GM13977 (cell line): ENCODE measurements around the gene ANKRD23.

Source experiments
- DNase-seq: peaks from one replicate; pipeline ENCODE4 v3.0.0; 2012; ENCODE audit warnings: low spot score
- in situ Hi-C: fragments of 300-500 bp; cut with MboI; formaldehyde crosslinking; loops from one replicate; pipeline ENCODE4 v1.12.0; 2022; ENCODE audit warnings: low sequenced_read_pairs, low pct_unique_long_range_greater_than_20kb, mixed read lengths, inconsistent platforms; ENCODE audit not compliant: unreplicated experiment
- TF ChIP-seq, protein P1 (sequence below): IDR thresholded peaks from 2 replicates; pipeline ENCODE4 v1.5.1; 2012; ENCODE audit warnings: mild to moderate bottlenecking, control low read depth; ENCODE audit not compliant: insufficient read depth; ENCODE audit errors: extremely low read depth, missing control alignments

The ANKRD23 gene

DNA sequence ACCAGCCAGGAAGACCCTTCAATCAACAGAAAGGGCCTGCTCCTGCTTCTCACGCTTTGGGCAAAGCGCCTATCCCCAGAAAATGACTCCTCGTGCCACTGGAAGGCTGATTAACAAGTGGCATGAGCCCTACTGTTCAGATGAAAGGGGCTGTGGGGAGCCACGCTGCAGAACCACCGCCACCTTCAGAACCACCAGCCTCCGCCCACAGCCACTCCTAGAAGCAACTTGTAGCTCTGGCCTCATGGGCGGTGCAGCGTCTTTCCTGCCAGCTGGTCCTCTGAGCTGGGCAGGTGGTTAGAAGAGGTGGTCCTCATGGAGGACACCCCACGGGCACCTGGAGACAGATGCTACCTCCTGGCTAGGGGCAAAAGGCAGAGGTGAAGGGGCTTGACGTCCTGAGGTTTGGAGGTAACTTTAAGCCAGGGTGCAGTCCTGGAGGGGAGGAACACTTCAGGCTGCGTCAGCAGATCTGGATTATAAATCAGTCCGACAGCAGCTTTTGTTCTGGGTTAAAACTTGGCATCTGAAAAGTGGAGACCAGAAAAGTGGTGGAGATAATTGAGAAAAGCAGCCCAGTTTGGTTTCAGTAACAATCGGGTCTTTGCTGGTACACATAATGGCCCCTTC is 26.9 kb upstream of the ANKRD23 start:
- no peak for DNase-seq
- in situ Hi-C loops = no loop called here

DNA sequence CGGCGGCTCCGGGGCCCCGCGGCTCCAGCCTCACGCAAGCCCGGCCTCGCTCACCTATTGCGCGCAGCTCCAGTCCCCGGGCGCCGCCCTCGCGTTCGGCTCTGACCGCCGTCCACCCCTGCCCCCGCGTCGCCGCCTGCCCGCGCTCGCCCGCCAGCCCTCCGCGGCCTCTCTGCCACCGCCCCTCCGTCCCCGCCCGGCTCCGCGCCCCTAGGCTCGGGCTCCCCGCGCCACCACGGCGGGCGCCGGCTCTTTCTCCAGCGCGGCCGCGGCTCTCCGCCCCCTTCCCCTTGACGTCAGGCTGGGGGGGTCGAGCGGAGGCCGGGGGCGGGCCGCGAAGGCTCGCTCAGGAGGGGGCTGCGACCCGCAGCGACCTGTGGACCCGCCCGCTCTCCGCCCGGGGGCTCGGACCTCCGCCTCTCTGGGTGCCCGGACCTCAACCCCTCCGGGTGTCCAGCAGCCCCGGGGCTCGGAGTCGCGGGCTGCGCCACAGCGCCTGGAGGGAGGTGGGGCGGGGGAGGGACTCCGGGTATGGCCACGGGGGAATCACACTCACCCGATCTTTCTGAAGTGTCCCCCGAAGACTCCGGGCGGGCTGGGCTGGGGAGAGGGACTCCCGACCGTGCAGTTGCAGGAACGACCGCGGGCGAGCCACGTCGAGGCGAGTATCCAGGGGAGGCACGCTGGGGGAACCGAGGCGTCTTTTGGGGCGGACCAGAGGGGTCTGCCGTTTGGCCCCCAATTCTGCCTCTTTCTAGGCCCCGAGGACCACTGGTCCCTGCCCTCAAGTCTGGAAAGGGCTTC is 26.2 kb upstream of the ANKRD23 start, which contains the start of gene SEMA4C:
Gene SEMA4C (minus strand): TSS at position 259 of the 804 bp plus-strand sequence. CDS start 2,194 bp downstream, outside the sequence.
- TF ChIP-seq, protein P1, sequence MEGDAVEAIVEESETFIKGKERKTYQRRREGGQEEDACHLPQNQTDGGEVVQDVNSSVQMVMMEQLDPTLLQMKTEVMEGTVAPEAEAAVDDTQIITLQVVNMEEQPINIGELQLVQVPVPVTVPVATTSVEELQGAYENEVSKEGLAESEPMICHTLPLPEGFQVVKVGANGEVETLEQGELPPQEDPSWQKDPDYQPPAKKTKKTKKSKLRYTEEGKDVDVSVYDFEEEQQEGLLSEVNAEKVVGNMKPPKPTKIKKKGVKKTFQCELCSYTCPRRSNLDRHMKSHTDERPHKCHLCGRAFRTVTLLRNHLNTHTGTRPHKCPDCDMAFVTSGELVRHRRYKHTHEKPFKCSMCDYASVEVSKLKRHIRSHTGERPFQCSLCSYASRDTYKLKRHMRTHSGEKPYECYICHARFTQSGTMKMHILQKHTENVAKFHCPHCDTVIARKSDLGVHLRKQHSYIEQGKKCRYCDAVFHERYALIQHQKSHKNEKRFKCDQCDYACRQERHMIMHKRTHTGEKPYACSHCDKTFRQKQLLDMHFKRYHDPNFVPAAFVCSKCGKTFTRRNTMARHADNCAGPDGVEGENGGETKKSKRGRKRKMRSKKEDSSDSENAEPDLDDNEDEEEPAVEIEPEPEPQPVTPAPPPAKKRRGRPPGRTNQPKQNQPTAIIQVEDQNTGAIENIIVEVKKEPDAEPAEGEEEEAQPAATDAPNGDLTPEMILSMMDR = no peak
- peak; percentile 83 for DNase-seq
- in situ Hi-C loops = no loop called here

More for the DNA sequence above, 26.9 kb upstream of the ANKRD23 start:
- TF ChIP-seq, protein P1 = no peak

DNA sequence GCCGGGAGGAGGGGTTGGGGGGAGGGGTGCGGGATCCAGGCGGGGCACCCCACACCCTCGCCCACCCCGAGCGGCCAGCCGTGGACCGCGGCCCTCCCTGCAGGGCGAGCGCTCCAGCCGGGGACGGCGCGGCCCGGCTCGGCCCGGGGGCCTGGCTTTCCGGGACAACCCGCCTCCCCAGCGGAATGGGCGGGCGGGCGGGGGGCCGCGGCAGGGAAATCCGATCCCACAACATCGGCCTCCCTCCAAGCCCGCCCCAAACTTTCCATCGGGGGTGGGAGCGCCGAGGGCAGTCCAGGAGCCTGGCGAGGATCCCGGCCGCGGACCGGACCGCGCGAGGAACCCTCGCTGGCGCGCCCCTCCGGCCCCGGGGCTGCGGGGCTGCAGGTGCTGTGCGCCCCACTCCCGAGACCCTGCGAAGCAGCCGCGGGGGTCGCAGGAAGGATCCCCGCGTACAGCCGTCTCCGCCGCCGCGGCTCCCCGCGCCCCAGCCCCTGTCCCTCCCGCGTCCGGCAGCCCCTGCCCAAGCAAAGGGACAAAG is 25.5 kb upstream of the ANKRD23 start:
- peak; percentile 58 for DNase-seq

DNA sequence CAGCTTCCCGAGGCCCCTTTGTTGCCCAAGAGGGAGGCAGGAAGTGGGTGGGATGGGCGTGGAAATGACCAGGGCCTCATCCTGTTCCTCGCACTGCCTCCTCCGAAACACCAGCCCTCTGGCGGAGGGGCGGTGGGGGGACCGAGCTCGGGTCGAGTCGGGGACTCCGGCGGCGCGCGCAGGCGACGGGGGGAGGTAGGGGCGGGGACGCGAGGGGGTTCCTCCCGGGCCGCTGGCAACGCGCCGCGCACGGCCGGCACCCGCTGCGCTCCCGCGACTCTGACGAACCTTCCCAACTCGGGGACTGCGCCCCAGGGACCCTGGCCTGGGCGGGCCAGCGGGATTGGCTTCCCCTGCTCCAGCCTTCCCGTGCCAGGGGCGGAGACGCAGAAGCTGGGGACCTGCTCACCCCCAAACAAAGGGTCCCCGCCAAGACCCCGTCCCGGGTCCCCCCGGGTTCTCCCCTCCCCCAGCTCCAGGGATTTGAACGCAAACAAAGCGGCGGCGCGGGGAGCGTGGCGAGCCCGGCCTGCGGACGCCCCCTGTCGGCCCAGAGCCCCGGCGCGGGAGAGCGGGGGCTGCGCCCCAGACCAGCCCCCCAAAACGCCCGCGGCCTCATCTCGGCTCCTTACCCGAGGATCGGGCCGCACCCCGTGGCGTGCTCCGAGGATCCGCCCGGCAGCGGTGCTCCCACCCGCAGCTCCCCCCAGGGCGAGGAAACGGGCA is 24.9 kb upstream of the ANKRD23 start:
- DNase-seq = peak; percentile 93
- in situ Hi-C loops = no loop called here
- TF ChIP-seq, protein P1 = peak; percentile 80

More for the DNA sequence above, 25.5 kb upstream of the ANKRD23 start:
- in situ Hi-C loops = no loop called here
- TF ChIP-seq, protein P1 = no peak

DNA sequence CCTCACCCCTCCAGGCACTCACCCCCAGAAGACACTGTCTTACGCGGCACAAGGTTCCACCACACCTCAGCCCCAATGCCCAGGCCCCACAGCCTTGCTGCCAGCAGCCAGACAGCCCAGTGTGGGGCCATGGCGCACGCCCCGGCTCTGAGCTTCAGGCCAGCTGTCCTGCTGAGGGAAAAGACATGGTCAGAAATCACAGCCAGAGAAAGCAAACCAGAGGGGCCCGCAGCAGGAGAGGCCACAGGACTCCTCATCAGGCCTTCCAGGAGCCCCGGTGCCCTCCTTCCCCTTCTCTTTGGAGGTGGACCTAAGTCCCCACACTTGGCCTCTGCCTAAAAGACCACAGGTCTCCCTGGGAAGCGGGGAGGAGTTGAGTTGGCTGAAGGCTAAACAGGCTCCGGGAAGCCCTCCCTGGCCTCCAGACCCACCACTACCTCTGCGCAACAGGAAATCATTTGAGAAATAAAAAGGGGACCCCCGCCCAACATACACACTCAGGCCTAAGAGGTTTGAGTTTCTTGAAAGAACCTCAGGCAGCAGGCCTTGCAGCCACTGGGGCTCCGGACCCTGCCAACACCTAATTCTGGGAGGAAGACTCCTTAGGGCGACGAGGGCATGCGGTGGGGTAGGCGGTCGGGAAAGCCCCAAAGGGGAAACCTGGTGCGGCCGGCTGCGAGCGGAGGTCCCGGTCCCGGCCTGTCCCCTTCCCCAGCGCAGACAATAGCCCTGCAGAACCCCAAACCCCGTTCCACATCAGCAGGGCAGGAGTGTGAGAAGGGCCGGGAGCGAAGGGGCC is 24.1 kb upstream of the ANKRD23 start:
- DNase-seq = peak; percentile 32
- TF ChIP-seq, protein P1 = no peak
- in situ Hi-C loops = no loop called here
